ENCODE data around the gene VCP. TPM values are rescaled to one million over a fixed set of nuclear protein-coding genes. Genes with fewer than 3 reads are reported as not detected.

Gene VCP
- total and polyA plus RNA-seq, 2 experiments from 2014 or later, result 130 to 408 TPM

DNA sequence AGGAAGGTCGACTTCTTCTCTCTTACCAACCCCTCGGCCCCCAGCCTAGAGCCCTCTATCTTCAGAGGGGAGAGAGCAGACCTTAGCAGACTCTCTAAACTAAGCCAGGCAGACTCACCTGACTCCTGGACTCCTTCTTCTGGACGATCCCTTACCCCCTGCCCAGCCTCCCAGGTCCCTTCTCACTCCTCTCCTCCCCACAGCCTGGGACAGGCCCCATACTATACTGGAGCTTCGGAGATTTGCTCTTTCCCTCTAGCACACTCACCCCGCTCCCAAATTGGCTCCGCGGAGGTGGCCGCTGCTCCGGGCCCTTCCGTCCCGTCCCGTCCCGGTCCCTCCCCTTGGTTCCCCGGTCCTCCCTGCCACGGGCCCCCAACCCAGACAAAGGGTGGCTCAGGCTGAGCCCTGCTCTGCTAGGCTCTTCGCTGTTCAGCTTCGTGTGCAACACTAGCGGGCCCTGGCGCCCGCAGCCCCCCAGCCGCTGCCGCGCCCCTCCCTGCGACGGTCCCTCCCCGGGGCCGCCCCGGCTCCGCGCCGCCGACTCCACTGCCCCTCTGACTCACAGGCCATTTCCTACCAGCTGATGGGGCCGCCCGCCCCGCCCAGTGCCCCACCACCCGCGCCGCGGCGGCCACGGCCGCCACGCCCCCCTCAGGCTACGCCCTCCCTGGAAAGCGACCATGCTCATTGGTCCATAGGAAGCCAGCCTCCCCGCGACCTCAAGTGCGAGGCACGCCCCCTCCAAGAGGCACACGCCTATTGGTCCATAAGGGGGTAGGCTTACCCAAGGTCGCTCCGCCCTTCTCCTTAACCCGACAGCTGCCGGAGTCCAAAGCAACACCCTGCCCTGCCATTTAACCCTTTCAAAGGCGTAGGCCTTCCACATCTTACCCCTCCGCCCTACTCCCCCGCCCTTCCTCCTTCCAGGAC is 38.8 kb upstream of the VCP start:
- peaks cover 31% of the 10 kb centered on the region for H3K4me1 Mint-ChIP-seq
- no peaks in the 10 kb centered on the region for H3K36me3 ChIP-seq (ENCODE audit: insufficient read depth)
- 0 out of 2 replicates have a peak, but pooled peaks cover 7% of the 10 kb centered on the region for H3F3A ChIP-seq (replicated peaks; ENCODE audit: low read depth)
- H3K36me3 Mint-ChIP-seq (ENCODE audit: low read depth), result peaks cover under 1% of the 10 kb centered on the region; the same call in 1 of the 3 replicates
- TF ChIP-seq, protein P1, sequence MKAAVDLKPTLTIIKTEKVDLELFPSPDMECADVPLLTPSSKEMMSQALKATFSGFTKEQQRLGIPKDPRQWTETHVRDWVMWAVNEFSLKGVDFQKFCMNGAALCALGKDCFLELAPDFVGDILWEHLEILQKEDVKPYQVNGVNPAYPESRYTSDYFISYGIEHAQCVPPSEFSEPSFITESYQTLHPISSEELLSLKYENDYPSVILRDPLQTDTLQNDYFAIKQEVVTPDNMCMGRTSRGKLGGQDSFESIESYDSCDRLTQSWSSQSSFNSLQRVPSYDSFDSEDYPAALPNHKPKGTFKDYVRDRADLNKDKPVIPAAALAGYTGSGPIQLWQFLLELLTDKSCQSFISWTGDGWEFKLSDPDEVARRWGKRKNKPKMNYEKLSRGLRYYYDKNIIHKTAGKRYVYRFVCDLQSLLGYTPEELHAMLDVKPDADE (IDR thresholded peaks at IDR 0.05), result no peak
- TF ChIP-seq POLR2AphosphoS5 (IDR thresholded peaks at IDR 0.05; ENCODE audit: low read depth), result 0 out of 2 replicates have a peak, but pooled peaks have one; percentile 36
- no peaks in the 10 kb centered on the region for H3K9me2 ChIP-seq (ENCODE audit: insufficient read depth)
- H3K4me3 Mint-ChIP-seq, result peak overlapping the region; percentile 78
- peaks cover 12% of the 10 kb centered on the region for H3K27me3 Mint-ChIP-seq (ENCODE audit: insufficient read depth, low read depth, poor library complexity)
- peaks cover 16% of the 10 kb centered on the region; the same call in 1 of the 2 replicates for H3K79me2 ChIP-seq (replicated peaks; ENCODE audit: insufficient read depth)
- ATAC-seq, result peak; percentile 60
- peak overlapping the region; percentile 93 for H3K4me3 ChIP-seq
- H2AFZ ChIP-seq, result peak overlapping the region; percentile 87; the same call in 1 of the 2 replicates
- no peaks in the 10 kb centered on the region for H4K20me1 ChIP-seq (replicated peaks; ENCODE audit: insufficient read depth)
- H3K4me1 ChIP-seq (ENCODE audit: insufficient read depth), result peaks cover 16% of the 10 kb centered on the region
- peak overlapping the region; percentile 91 for H3K4me2 ChIP-seq
- H3K27ac ChIP-seq (ENCODE audit: low read depth), result no peak overlapping the region
- no peak overlapping the region for H3K27ac Mint-ChIP-seq
- H3K9me3 Mint-ChIP-seq, result no peaks in the 10 kb centered on the region
- no peaks in the 10 kb centered on the region for H3K27me3 ChIP-seq (ENCODE audit: insufficient read depth)
- DNase-seq (ENCODE audit: low spot score), result peak; percentile 100

DNA sequence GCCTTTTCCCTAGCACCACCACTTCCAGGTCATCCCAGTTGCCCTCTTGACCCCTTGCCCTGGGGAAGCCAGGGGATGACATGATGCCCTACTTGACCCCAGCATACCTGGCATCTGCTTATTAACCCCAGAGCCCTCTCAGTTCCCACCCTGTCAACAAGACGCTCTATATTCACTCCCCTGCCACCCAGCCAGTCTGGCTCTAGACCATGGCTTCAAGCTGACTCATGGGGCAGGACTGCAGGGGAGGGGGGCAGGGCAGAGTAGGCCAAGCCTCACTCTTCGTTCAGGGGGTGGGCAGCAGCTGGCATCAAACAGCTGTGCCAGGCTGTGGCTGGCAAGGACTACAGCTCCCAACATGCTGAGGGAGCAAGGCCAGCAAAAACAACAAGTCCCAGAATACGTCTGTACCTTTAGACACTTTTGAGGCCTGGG is 37.9 kb upstream of the VCP start:
- no peaks in the 10 kb centered on the region for H4K20me1 ChIP-seq (replicated peaks; ENCODE audit: insufficient read depth)
- H3K4me3 Mint-ChIP-seq, result peak overlapping the region; percentile 78
- H3K36me3 Mint-ChIP-seq (ENCODE audit: low read depth), result peaks cover 6% of the 10 kb centered on the region; the same call in 2 of the 3 replicates
- H3K4me2 ChIP-seq, result peak overlapping the region; percentile 91; the same call in 1 of the 2 replicates
- no peaks in the 10 kb centered on the region for H3K27me3 ChIP-seq (ENCODE audit: insufficient read depth)
- H3K9me3 Mint-ChIP-seq, result no peaks in the 10 kb centered on the region
- no peaks in the 10 kb centered on the region for H3K36me3 ChIP-seq (ENCODE audit: insufficient read depth)
- H3K4me1 ChIP-seq (ENCODE audit: insufficient read depth), result peaks cover 16% of the 10 kb centered on the region
- no peak overlapping the region for H3K27ac Mint-ChIP-seq
- no peak overlapping the region for H3K27ac ChIP-seq (ENCODE audit: low read depth)
- H3K27me3 Mint-ChIP-seq (ENCODE audit: insufficient read depth, low read depth, poor library complexity), result peaks cover 11% of the 10 kb centered on the region
- H3K4me3 ChIP-seq, result peak overlapping the region; percentile 93
- 0 out of 2 replicates have a peak, but pooled peaks cover 7% of the 10 kb centered on the region for H3F3A ChIP-seq (replicated peaks; ENCODE audit: low read depth)
- no peak overlapping the region for H2AFZ ChIP-seq
- no peaks in the 10 kb centered on the region for H3K9me2 ChIP-seq (ENCODE audit: insufficient read depth)
- H3K4me1 Mint-ChIP-seq, result peaks cover 30% of the 10 kb centered on the region
- H3K79me2 ChIP-seq (replicated peaks; ENCODE audit: insufficient read depth), result peaks cover 16% of the 10 kb centered on the region; the same call in 1 of the 2 replicates
- DNase-seq (ENCODE audit: low spot score), result no peak
- ATAC-seq, result no peak
- no peak for TF ChIP-seq CREB1 (CRISPR knock-in tag; IDR thresholded peaks at IDR 0.05; ENCODE audit: low read depth)
- TF ChIP-seq, protein P2, sequence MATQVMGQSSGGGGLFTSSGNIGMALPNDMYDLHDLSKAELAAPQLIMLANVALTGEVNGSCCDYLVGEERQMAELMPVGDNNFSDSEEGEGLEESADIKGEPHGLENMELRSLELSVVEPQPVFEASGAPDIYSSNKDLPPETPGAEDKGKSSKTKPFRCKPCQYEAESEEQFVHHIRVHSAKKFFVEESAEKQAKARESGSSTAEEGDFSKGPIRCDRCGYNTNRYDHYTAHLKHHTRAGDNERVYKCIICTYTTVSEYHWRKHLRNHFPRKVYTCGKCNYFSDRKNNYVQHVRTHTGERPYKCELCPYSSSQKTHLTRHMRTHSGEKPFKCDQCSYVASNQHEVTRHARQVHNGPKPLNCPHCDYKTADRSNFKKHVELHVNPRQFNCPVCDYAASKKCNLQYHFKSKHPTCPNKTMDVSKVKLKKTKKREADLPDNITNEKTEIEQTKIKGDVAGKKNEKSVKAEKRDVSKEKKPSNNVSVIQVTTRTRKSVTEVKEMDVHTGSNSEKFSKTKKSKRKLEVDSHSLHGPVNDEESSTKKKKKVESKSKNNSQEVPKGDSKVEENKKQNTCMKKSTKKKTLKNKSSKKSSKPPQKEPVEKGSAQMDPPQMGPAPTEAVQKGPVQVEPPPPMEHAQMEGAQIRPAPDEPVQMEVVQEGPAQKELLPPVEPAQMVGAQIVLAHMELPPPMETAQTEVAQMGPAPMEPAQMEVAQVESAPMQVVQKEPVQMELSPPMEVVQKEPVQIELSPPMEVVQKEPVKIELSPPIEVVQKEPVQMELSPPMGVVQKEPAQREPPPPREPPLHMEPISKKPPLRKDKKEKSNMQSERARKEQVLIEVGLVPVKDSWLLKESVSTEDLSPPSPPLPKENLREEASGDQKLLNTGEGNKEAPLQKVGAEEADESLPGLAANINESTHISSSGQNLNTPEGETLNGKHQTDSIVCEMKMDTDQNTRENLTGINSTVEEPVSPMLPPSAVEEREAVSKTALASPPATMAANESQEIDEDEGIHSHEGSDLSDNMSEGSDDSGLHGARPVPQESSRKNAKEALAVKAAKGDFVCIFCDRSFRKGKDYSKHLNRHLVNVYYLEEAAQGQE (IDR thresholded peaks at IDR 0.05; ENCODE audit: unreplicated experiment), result no peak
- no peak for TF ChIP-seq EZH2phosphoT487 (IDR thresholded peaks at IDR 0.05; ENCODE audit: unreplicated experiment)
- TF ChIP-seq, protein P3, sequence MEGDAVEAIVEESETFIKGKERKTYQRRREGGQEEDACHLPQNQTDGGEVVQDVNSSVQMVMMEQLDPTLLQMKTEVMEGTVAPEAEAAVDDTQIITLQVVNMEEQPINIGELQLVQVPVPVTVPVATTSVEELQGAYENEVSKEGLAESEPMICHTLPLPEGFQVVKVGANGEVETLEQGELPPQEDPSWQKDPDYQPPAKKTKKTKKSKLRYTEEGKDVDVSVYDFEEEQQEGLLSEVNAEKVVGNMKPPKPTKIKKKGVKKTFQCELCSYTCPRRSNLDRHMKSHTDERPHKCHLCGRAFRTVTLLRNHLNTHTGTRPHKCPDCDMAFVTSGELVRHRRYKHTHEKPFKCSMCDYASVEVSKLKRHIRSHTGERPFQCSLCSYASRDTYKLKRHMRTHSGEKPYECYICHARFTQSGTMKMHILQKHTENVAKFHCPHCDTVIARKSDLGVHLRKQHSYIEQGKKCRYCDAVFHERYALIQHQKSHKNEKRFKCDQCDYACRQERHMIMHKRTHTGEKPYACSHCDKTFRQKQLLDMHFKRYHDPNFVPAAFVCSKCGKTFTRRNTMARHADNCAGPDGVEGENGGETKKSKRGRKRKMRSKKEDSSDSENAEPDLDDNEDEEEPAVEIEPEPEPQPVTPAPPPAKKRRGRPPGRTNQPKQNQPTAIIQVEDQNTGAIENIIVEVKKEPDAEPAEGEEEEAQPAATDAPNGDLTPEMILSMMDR (conservative IDR thresholded peaks at IDR 0.05; ENCODE audit: low read depth in 2 of 2), result no peak
- no peak for TF ChIP-seq ZNF114 (CRISPR knock-in tag; IDR thresholded peaks at IDR 0.05)
- TF ChIP-seq, protein P1 (IDR thresholded peaks at IDR 0.05), result no peak
- no peak for TF ChIP-seq ZNF331 (CRISPR knock-in tag; IDR thresholded peaks at IDR 0.05; ENCODE audit: low read depth)
- TF ChIP-seq JUNB (IDR thresholded peaks at IDR 0.05; ENCODE audit: unreplicated experiment), result no peak
- TF ChIP-seq NANOG (IDR thresholded peaks at IDR 0.05; ENCODE audit: borderline replicate concordance), result no peak
- no peak for TF ChIP-seq POLR2AphosphoS5 (IDR thresholded peaks at IDR 0.05; ENCODE audit: low read depth)
- TF ChIP-seq STAT1 (IDR thresholded peaks at IDR 0.05; ENCODE audit: unreplicated experiment), result no peak
